Kidney (tissue), 14 donors: Measurements from ENCODE around the gene GUK1. TPM values are rescaled to one million over a fixed set of nuclear protein-coding genes. Genes with fewer than 3 reads are reported as not detected.
A peak's percentile ranks its signal among the peaks of the same experiment; 100 is the strongest.
"Not testable (repeated sequence)": the region's sequence is repeated elsewhere in the genome, so short reads cannot be mapped to it uniquely, and the experiment has no call there.

ENCODE experiments used
- DNase-seq, 5 donors: peaks; one replicate each; pipeline ENCODE4 v3.0.0-alpha.2; 2013 to 2020
- FAIRE-seq: peaks from 2 replicates; lab custom pipeline; 2012; peaks lifted over from hg19 to GRCh38; lab: Jason Lieb, UNC
- H3K27ac ChIP-seq, 2 donors: one replicate each; pipeline ENCODE4 v1.7.0; 2013; ENCODE audit warnings: low read depth in 2 of 2, low read length in 2 of 2, inconsistent platforms in 1 of 2
- H3K27me3 ChIP-seq: one replicate; pipeline ENCODE4 v1.7.1; 2013; ENCODE audit warnings: low read length, inconsistent platforms; ENCODE audit not compliant: control insufficient read depth, insufficient read depth
- H3K36me3 ChIP-seq, 3 donors: one replicate each; pipeline versions ENCODE4 v1.7.0 to v1.7.1; 2013; ENCODE audit warnings: low read length in 3 of 3, control low read depth in 1 of 3, inconsistent platforms in 1 of 3; ENCODE audit not compliant: insufficient read depth in 3 of 3, control insufficient read depth in 2 of 3
- H3K4me1 ChIP-seq, 3 donors: one replicate each; pipeline versions ENCODE4 v1.7.0 to v1.7.1; 2013; ENCODE audit warnings: low read length in 3 of 3, inconsistent platforms in 1 of 3, low read depth in 1 of 3; ENCODE audit not compliant: control insufficient read depth in 2 of 3, insufficient read depth in 2 of 3
- H3K4me3 ChIP-seq, 3 donors: one replicate each; pipeline versions ENCODE4 v1.7.0 to v1.8.1; 2013; ENCODE audit warnings: low read length in 3 of 3, control low read depth in 1 of 3, inconsistent platforms in 1 of 3
- H3K9ac ChIP-seq, 3 donors: one replicate each; pipeline versions ENCODE4 v1.7.0 to v1.7.1; 2013; ENCODE audit warnings: low read length in 3 of 3, control low read depth in 1 of 3, inconsistent platforms in 1 of 3
- H3K9me3 ChIP-seq, 3 donors: one replicate each; pipeline versions ENCODE4 v1.7.0 to v1.7.1; 2013; ENCODE audit warnings: low read length in 3 of 3, control low read depth in 1 of 3, inconsistent platforms in 1 of 3; ENCODE audit not compliant: control insufficient read depth in 2 of 3, insufficient read depth in 1 of 3
- CTCF ChIP-seq: IDR thresholded peaks from 3 replicates; pipeline ENCODE4 v1.5.1; 2012; ENCODE audit warnings: mild to moderate bottlenecking, moderate library complexity, borderline replicate concordance; ENCODE audit not compliant: insufficient read depth; ENCODE audit errors: extremely low read depth
- intact Hi-C: fragments of 100-400 bp; cut with DNase I; formaldehyde crosslinking; loops from one replicate; pipeline ENCODE4 v1.11.1; 2022
- polyA plus RNA-seq: library from polyadenylated mRNA; stranded (reverse); fragments of 350-450 nt; fragmentation: Illumina TruSeq; extraction: RNeasy Lipid Tissue Mini Kit (QIAGEN cat#74804); gene quantifications from one replicate; pipeline ENCODE4 v1.2.3, GENCODE V29; 2014; ENCODE audit warnings: low read depth, low replicate concordance; ENCODE audit not compliant: insufficient read depth
- total RNA-seq: library from RNA; stranded (reverse); fragmentation: NEBNext Ultra II Directional; extraction: Animal tissue kit (Norgen Biotek cat#: 25700); gene quantifications from one replicate; pipeline ENCODE4 v1.2.1, GENCODE V29; 2021
- donor health status: control.
- donor health status: control.
- donor health status: control.
- donor health status: control.
- donor health status: control.
- donor health status: DM: yes; HTN: yes; CAD: no.
- donor health status: Normal renal cell carcinoma (clear cell type).

GUK1 gene
- total and polyA plus RNA-seq, 2 donors from 2014 or later = 221 to 410 TPM

- H3K27me3 ChIP-seq = no peaks in the 10 kb centered on the region
- no peak overlapping the region for H3K27ac ChIP-seq
- intact Hi-C loops = no loop called here
- peaks cover 0 to 8% (median 0%) of the 10 kb centered on the region in 3 donors for H3K4me1 ChIP-seq
- H3K9me3 ChIP-seq = no peaks in the 10 kb centered on the region
- H3K4me3 ChIP-seq = no peak overlapping the region
- no peaks in the 10 kb centered on the region for H3K36me3 ChIP-seq
- FAIRE-seq = no peak
- peak in 2 of 5 donors; percentile 34 to 69 for DNase-seq
- no peak for TF ChIP-seq CTCF
- H3K9ac ChIP-seq = no peak overlapping the region
Measured at GRCh38 chr1:228182296-228183030, 42.4 kb downstream of the GUK1 start.

- no peak overlapping the region for H3K27ac ChIP-seq
- no peaks in the 10 kb centered on the region for H3K9me3 ChIP-seq
- no peaks in the 10 kb centered on the region for H3K27me3 ChIP-seq
- FAIRE-seq (no peak), DNase-seq (peak in 4 of 5 donors; percentile 31 to 43 (median 40))
- no peaks in the 10 kb centered on the region for H3K36me3 ChIP-seq
- H3K4me3 ChIP-seq = no peak overlapping the region
- H3K4me1 ChIP-seq = peaks cover 0 to 4% (median 0%) of the 10 kb centered on the region in 3 donors
- no peak overlapping the region for H3K9ac ChIP-seq
- no peak for TF ChIP-seq CTCF
- intact Hi-C loops = no loop called here
Measured at GRCh38 chr1:228184152-228184551, 44.1 kb downstream of the GUK1 start.

GRCh38 chr1:228185641-228185965 lies 45.5 kb downstream of the GUK1 start:
- no peak overlapping the region for H3K27ac ChIP-seq
- no peak overlapping the region for H3K9ac ChIP-seq
- no peaks in the 10 kb centered on the region for H3K27me3 ChIP-seq
- intact Hi-C loops = no loop called here
- no peaks in the 10 kb centered on the region for H3K9me3 ChIP-seq
- H3K4me3 ChIP-seq = no peak overlapping the region
- peaks cover 0 to 4% (median 0%) of the 10 kb centered on the region in 3 donors for H3K4me1 ChIP-seq
- TF ChIP-seq CTCF = no peak
- FAIRE-seq (no peak), DNase-seq (peak in 2 of 5 donors; percentile 18 to 31)
- H3K36me3 ChIP-seq = no peaks in the 10 kb centered on the region

GRCh38 chr1:228188249-228188648 lies 48.2 kb downstream of the GUK1 start:
- H3K9me3 ChIP-seq, H3K27me3 ChIP-seq, intact Hi-C loops, FAIRE-seq, H3K4me3 ChIP-seq, DNase-seq, H3K4me1 ChIP-seq, H3K9ac ChIP-seq, H3K36me3 ChIP-seq, H3K27ac ChIP-seq: not testable (repeated sequence)
